Measurements from ENCODE around the gene ARG1. TPM values are rescaled to one million over a fixed set of nuclear protein-coding genes. Genes with fewer than 3 reads are reported as not detected.

Gene ARG1
- total RNA-seq, 2 experiments from 2014 or later = not detected

DNA sequence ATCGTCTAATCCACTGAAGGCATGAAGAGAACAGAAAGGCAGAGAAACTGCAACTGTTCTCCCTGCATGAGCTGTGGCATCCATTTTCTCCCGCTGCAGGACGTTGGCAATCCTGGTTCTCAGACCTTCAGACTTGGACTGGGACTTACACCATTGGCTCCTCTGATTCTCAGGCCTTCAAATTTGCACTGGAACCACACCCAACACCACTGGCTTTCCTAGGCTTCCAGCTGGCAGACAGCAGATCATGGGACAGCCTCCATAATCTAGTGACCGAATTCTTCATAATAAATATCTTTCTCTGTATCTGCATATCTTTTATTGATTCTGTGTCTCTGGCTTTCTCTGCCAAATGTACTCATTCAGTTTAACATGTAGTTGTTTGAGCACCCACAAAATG lies 14.1 kb upstream of the ARG1 start:
- Histone ChIP-seq H3K36me3 (ENCODE audit: insufficient read depth, low read length) (no peaks in the 10 kb centered on the region), H3K27ac (ENCODE audit: low read depth, low read length, poor library complexity, severe bottlenecking) (no peak overlapping the region), H3K79me2 (ENCODE audit: insufficient read depth, low read depth, low read length) (no peaks in the 10 kb centered on the region), H3K4me2 (ENCODE audit: low read length) (no peak overlapping the region), H3K4me1 (ENCODE audit: insufficient read depth, low read length, poor library complexity, severe bottlenecking) (no peaks in the 10 kb centered on the region), H3K4me3 (ENCODE audit: low read depth, low read length, poor library complexity, severe bottlenecking) (no peak overlapping the region), H3K9me3 (ENCODE audit: low read length) (no peaks in the 10 kb centered on the region), H3K9me2 (ENCODE audit: insufficient read depth, low read length) (no peaks in the 10 kb centered on the region), H4K20me1 (ENCODE audit: insufficient read depth, low read length) (no peaks in the 10 kb centered on the region), H2AFZ (ENCODE audit: low read length) (no peak overlapping the region)
- intact Hi-C loops (cut with micrococcal nuclease; ENCODE audit: unreplicated experiment) = no loop called here
- TF ChIP-seq EZH2phosphoT487 (IDR thresholded peaks at IDR 0.05; ENCODE audit: borderline replicate concordance, low read depth, low read length) = no peak
- TF ChIP-seq, protein P1, sequence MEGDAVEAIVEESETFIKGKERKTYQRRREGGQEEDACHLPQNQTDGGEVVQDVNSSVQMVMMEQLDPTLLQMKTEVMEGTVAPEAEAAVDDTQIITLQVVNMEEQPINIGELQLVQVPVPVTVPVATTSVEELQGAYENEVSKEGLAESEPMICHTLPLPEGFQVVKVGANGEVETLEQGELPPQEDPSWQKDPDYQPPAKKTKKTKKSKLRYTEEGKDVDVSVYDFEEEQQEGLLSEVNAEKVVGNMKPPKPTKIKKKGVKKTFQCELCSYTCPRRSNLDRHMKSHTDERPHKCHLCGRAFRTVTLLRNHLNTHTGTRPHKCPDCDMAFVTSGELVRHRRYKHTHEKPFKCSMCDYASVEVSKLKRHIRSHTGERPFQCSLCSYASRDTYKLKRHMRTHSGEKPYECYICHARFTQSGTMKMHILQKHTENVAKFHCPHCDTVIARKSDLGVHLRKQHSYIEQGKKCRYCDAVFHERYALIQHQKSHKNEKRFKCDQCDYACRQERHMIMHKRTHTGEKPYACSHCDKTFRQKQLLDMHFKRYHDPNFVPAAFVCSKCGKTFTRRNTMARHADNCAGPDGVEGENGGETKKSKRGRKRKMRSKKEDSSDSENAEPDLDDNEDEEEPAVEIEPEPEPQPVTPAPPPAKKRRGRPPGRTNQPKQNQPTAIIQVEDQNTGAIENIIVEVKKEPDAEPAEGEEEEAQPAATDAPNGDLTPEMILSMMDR (conservative IDR thresholded peaks at IDR 0.05; ENCODE audit: low read length) = no peak
- ChIA-PET CTCF (ENCODE audit: unreplicated experiment) (no interaction called here), POLR2A (no interaction called here)
- BruUV-seq (replicated peaks) = no TSS peak
- no peak for DNase-seq (ENCODE audit: low spot score)

DNA sequence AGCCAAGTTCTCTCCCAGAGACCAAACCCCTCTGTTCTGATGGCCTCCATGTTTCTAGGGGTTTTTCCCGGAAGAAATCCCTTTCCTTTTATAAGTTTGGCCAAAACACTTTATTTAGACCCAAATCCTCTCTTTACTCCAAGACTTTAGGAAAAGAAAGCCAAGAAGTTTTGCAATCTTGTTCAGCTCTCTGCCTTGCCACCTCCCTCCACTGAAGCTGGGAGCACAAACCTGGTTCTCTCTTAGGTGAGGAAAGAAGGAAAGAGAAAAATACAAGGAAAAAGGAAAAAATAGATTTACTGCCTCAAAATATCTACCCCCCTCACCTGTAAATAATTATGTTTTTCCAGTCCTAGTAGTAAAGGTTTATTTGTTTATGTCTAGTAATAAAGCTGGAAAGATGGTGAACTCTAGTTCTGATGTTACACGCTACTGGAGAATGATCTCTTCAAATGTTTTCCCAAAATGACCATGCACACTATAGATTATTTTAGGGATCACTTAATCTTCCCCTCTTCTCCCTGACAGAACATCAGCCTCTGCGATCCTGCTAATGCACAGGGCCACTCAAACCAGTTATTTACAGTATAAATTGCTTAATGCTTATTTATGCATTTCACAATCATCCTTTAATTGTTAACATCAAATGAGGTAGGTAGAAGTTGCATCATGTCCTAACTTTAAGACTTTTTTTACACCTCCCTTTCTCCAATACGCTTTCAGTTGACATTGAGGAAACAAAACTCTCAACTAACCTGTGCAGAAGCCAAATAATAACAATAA lies 10.9 kb upstream of the ARG1 start:
- ChIA-PET POLR2A (interaction anchor here (1.8 kb wide), 1 partner anchor 14 kb away, joined by 4 read pairs; no protein-coding TSS in a partner anchor), CTCF (ENCODE audit: unreplicated experiment) (no interaction called here)
- Histone ChIP-seq H3K4me3 (ENCODE audit: low read depth, low read length, poor library complexity, severe bottlenecking) (no peak overlapping the region), H4K20me1 (ENCODE audit: insufficient read depth, low read length) (no peaks in the 10 kb centered on the region), H3K9me3 (ENCODE audit: low read length) (no peaks in the 10 kb centered on the region), H3K79me2 (ENCODE audit: insufficient read depth, low read depth, low read length) (no peaks in the 10 kb centered on the region), H3K36me3 (ENCODE audit: insufficient read depth, low read length) (no peaks in the 10 kb centered on the region), H3K27ac (ENCODE audit: low read depth, low read length, poor library complexity, severe bottlenecking) (no peak overlapping the region), H3K9me2 (ENCODE audit: insufficient read depth, low read length) (no peaks in the 10 kb centered on the region), H2AFZ (ENCODE audit: low read length) (no peak overlapping the region), H3K4me2 (ENCODE audit: low read length) (no peak overlapping the region), H3K4me1 (ENCODE audit: insufficient read depth, low read length, poor library complexity, severe bottlenecking) (no peaks in the 10 kb centered on the region)
- no peak for DNase-seq (ENCODE audit: low spot score)
- no peak for TF ChIP-seq EZH2phosphoT487 (IDR thresholded peaks at IDR 0.05; ENCODE audit: borderline replicate concordance, low read depth, low read length)
- TF ChIP-seq, protein P1 (conservative IDR thresholded peaks at IDR 0.05; ENCODE audit: low read length) = no peak
- intact Hi-C loops (cut with micrococcal nuclease; ENCODE audit: unreplicated experiment) = no loop called here
- no TSS peak for BruUV-seq (replicated peaks)

DNA sequence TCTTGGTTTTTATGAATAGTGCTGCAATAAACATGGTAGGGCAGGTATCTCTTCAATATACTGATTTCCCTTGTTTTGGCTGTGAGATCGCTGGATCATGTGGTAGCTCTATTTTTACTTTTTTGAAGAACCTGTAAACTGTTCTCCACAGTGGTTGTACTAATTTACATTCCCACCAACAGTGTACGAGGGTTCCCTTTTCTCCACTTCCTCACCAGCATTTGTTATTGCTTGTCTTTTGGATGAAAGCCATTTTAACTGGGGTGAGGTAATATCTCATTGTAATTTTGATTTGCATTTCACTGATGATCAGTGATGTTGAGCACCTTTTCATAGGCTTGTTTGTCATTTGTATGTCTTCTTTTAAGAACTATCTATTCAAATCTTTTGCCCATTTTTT lies 8.0 kb upstream of the ARG1 start:
- TF ChIP-seq EZH2phosphoT487 (IDR thresholded peaks at IDR 0.05; ENCODE audit: borderline replicate concordance, low read depth, low read length) = no peak
- TF ChIP-seq, protein P1 (conservative IDR thresholded peaks at IDR 0.05; ENCODE audit: low read length) = no peak
- intact Hi-C loops (cut with micrococcal nuclease; ENCODE audit: unreplicated experiment) = no loop called here
- POLR2A ChIA-PET = interaction anchor here (0.5 to 2.0 kb wide), 2 partner anchors 8 to 69 kb away, joined by 3 to 4 read pairs; no protein-coding TSS in a partner anchor
- H2AFZ ChIP-seq (ENCODE audit: low read length) = no peak overlapping the region
- no peaks in the 10 kb centered on the region for H3K4me1 ChIP-seq (ENCODE audit: insufficient read depth, low read length, poor library complexity, severe bottlenecking)
- no peaks in the 10 kb centered on the region for H3K36me3 ChIP-seq (ENCODE audit: insufficient read depth, low read length)
- H3K4me3 ChIP-seq (ENCODE audit: low read depth, low read length, poor library complexity, severe bottlenecking) = no peak overlapping the region
- no peak overlapping the region for H3K4me2 ChIP-seq (ENCODE audit: low read length)
- H3K27ac ChIP-seq (ENCODE audit: low read depth, low read length, poor library complexity, severe bottlenecking) = no peak overlapping the region
- CTCF ChIA-PET (ENCODE audit: unreplicated experiment) = no interaction called here
- H3K79me2 ChIP-seq (ENCODE audit: insufficient read depth, low read depth, low read length) = no peaks in the 10 kb centered on the region
- no peaks in the 10 kb centered on the region for H3K9me2 ChIP-seq (ENCODE audit: insufficient read depth, low read length)
- BruUV-seq (replicated peaks) = no TSS peak
- no peaks in the 10 kb centered on the region for H4K20me1 ChIP-seq (ENCODE audit: insufficient read depth, low read length)
- H3K9me3 ChIP-seq (ENCODE audit: low read length) = no peaks in the 10 kb centered on the region
- DNase-seq (ENCODE audit: low spot score) = no peak
